Large intestine (tissue), 3 donors: ENCODE measurements around the gene WBP11. TPM values are rescaled to one million over a fixed set of nuclear protein-coding genes. Genes with fewer than 3 reads are reported as not detected.

Source experiments
- DNase-seq, 2 donors: peaks; one replicate each; pipeline versions ENCODE4 v3.0.0 to v3.0.0-alpha.2; 2013
- H3K27ac ChIP-seq: one replicate; pipeline ENCODE4 v1.5.1; 2013; ENCODE audit warnings: low read length
- H3K27me3 ChIP-seq: 2 replicates; pipeline ENCODE4 v1.6.1; 2013; ENCODE audit warnings: low read length; ENCODE audit not compliant: control insufficient read depth, insufficient read depth
- H3K36me3 ChIP-seq: 2 replicates; pipeline ENCODE4 v1.6.1; 2013; ENCODE audit warnings: low read length; ENCODE audit not compliant: control insufficient read depth, insufficient read depth
- H3K4me1 ChIP-seq: one replicate; pipeline ENCODE4 v1.6.1; 2013; ENCODE audit warnings: low read length; ENCODE audit not compliant: control insufficient read depth, insufficient read depth
- H3K4me3 ChIP-seq: one replicate; pipeline ENCODE4 v1.5.1; 2013; ENCODE audit warnings: low read length
- H3K9me3 ChIP-seq: one replicate; pipeline ENCODE4 v1.6.1; 2013; ENCODE audit warnings: mild to moderate bottlenecking, low read depth, low read length, moderate library complexity; ENCODE audit not compliant: control insufficient read depth
- WGBS: methylation state at CpG from one replicate; pipeline ENCODE4 v1.1.5; 2013; ENCODE audit warnings: low lambda C conversion rate; ENCODE audit not compliant: insufficient coverage; 5-methylcytosine and 5-hydroxymethylcytosine counted together
- polyA plus RNA-seq: library from polyadenylated mRNA; unstranded; fragments of 120-200 nt; gene quantifications from one replicate; pipeline ENCODE4 v1.2.1, GENCODE V29; 2013

WBP11 gene
- polyA plus RNA-seq, 1 donor: 45.6 TPM

DNA sequence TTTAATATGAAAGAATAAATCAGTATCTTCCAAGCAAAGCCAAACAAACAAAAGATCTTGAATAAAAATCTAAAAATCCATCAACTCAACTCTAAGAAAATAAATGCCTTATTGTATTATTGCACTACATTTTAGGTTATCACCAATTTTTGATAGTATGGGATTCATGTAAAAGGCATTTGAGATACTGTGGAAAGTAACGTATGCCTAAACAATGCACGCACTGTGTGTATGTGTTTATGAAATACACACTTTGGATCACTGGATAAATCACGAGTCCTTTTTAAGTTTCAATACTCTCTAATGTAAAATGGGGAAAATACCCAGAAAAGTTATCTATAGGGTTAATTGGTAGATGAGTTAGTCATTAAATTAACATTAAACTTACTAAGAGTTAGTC is 17.7 kb downstream of the WBP11 start:
- no CpG with 5 or more reads among the region's 3 CpGs for WGBS
- Histone ChIP-seq H3K4me1 (no peaks in the 10 kb centered on the region), H3K27ac (no peak overlapping the region), H3K9me3 (no peaks in the 10 kb centered on the region), H3K27me3 (no peaks in the 10 kb centered on the region), H3K36me3 (peaks cover 38% of the 10 kb centered on the region), H3K4me3 (no peak overlapping the region)
- no peak for DNase-seq

DNA sequence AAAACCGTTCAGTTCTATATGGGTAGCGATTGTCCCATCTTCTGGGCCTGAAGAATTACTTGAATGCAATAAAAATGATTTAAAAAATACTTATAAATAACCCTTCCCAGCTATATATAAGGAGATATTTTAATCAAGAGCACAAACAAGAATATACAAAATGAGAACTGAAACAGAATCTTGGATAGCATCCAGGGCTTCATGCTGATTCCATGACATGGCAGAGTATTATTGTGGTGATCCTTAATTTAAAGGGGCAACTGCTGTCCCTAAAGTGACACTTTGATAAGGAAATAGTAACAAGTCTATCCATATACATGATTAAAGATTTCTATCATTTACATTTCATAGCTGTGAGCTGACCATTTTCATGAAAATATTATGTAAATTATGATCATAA is 18.8 kb downstream of the WBP11 start:
- peaks cover 30% of the 10 kb centered on the region for H3K36me3 ChIP-seq
- no peak for DNase-seq
- H3K4me3 ChIP-seq: no peak overlapping the region
- no peaks in the 10 kb centered on the region for H3K9me3 ChIP-seq
- no peak overlapping the region for H3K27ac ChIP-seq
- WGBS: 100% methylated on average over 2 of the region's 2 CpGs
- no peaks in the 10 kb centered on the region for H3K4me1 ChIP-seq
- no peaks in the 10 kb centered on the region for H3K27me3 ChIP-seq

GRCh38 chr12:14782756-14783155 is 20.5 kb downstream of the WBP11 start:
- H3K36me3 ChIP-seq: peaks cover 14% of the 10 kb centered on the region
- H3K4me3 ChIP-seq: no peak overlapping the region
- H3K4me1 ChIP-seq: no peaks in the 10 kb centered on the region
- H3K27ac ChIP-seq: no peak overlapping the region
- no peaks in the 10 kb centered on the region for H3K9me3 ChIP-seq
- no peak for DNase-seq
- no peaks in the 10 kb centered on the region for H3K27me3 ChIP-seq

- H3K36me3 ChIP-seq: peaks cover 3% of the 10 kb centered on the region
- no peak overlapping the region for H3K27ac ChIP-seq
- H3K27me3 ChIP-seq: no peaks in the 10 kb centered on the region
- no CpG with 5 or more reads among the region's 2 CpGs for WGBS
- H3K4me1 ChIP-seq: peaks cover 9% of the 10 kb centered on the region
- no peaks in the 10 kb centered on the region for H3K9me3 ChIP-seq
- no peak overlapping the region for H3K4me3 ChIP-seq
- no peak for DNase-seq
Measured at GRCh38 chr12:14781563-14781962, 21.7 kb downstream of the WBP11 start.

DNA sequence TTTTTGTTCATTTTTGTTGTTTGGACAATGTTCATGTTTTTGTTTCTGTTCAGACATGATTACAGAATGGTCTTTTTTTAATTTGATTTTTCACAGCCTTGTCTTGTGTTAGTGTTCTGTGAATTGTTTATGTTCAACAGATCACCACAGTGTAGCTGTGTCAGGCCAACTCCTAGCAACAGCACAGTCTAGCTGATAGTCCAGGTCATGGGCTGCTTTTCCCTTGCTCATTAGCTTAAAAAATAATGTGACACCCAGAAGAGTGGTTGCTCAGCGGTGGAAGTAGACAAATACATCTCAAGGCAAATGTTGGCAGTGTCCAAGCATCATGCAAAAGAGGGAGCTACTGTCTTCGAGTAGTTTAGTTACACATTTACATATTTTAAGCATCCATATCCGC is 22.4 kb downstream of the WBP11 start:
- Histone ChIP-seq H3K36me3 (no peaks in the 10 kb centered on the region), H3K4me1 (peaks cover 15% of the 10 kb centered on the region), H3K9me3 (no peaks in the 10 kb centered on the region), H3K27ac (no peak overlapping the region), H3K4me3 (no peak overlapping the region), H3K27me3 (no peaks in the 10 kb centered on the region)
- no peak for DNase-seq
- WGBS: no CpG with 5 or more reads among the region's 3 CpGs

GRCh38 chr12:14779834-14780233 is 23.4 kb downstream of the WBP11 start:
- no peak for DNase-seq
- Histone ChIP-seq H3K4me1 (peaks cover 16% of the 10 kb centered on the region), H3K9me3 (no peaks in the 10 kb centered on the region), H3K36me3 (no peaks in the 10 kb centered on the region), H3K4me3 (no peak overlapping the region), H3K27ac (no peak overlapping the region), H3K27me3 (no peaks in the 10 kb centered on the region)
- WGBS: no CpG with 5 or more reads among the region's 2 CpGs

DNA sequence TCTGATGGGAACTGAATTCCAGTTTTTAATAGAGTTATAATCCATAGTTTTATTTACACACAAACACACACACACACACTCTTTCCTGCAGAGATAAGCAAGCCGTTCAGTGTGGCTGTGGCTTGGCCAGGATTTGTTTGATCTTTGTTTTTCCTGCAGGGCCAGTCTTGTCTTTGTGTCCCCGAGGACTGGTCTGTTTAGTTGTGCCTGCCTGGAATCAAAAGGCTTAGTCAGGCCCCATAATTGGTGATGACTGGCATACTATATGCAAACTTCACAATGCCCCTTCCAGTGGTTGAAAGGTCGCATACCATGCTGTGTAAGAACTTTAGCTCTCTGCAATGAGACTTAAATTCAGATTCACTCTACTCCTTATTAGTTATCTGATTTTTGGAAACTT is 26.0 kb downstream of the WBP11 start:
- H3K9me3 ChIP-seq: no peaks in the 10 kb centered on the region
- WGBS: 0% methylated on average over 1 of the region's 3 CpGs
- no peak overlapping the region for H3K27ac ChIP-seq
- peak in 1 of 2 donors; percentile 46 for DNase-seq
- no peak overlapping the region for H3K4me3 ChIP-seq
- no peaks in the 10 kb centered on the region for H3K27me3 ChIP-seq
- H3K4me1 ChIP-seq: peaks cover 16% of the 10 kb centered on the region
- H3K36me3 ChIP-seq: no peaks in the 10 kb centered on the region

DNA sequence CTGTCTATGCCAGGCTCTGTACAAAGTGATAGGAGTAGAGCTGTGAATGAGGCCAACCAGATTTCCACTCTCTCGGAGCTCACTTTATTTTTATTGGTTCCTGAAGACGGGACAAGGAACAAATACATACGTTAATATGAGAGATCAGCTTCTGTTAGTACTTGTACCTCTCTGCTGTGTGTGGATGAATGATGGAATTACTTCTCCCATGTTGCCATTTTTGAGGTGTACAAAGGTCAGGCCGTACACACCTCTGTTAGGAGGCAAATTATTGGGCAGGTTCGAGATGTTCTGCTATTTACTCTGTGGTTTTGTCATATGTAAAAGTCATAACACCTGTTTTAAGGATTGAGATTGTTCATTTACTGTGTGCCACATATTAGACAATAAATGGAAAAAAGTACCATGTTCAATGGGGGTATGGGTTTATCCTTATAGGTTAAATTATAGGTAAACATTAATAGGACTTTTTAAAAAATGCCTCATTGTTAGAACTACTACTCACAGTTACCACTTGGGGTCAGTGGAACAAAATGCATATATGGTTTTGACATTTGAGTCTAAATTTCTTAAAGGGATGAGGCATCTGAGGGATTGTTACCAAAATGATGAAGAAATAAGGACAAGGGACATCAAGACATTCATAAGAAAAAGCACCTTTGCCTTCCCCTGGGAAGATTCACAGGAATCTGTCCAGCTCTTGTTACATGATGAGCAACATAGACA is 26.9 kb downstream of the WBP11 start:
- Histone ChIP-seq H3K36me3 (no peaks in the 10 kb centered on the region), H3K4me1 (peaks cover 20% of the 10 kb centered on the region), H3K4me3 (no peak overlapping the region), H3K27me3 (no peaks in the 10 kb centered on the region), H3K27ac (peak overlapping the region; percentile 95), H3K9me3 (no peaks in the 10 kb centered on the region)
- 83% methylated on average over 1 of the region's 5 CpGs for WGBS
- DNase-seq: peak in 1 of 2 donors; percentile 19

DNA sequence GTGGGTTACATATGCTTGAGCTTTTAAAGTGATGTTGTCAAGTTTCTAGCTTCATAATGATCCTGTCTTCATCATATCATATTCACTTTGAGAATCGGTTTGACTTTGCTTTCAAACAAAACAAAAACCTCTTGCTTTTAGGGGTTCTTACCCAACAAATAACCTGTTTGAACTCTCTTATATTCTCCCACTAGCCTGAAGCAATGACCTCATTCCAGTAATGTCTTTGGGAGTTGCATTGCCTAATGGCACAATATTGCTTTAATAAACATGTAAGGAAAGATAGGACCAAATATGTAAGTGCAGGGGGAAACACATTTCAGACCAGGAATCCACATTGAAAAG is 27.7 kb downstream of the WBP11 start:
- Histone ChIP-seq H3K36me3 (no peaks in the 10 kb centered on the region), H3K4me3 (peak overlapping the region; percentile 79), H3K27me3 (no peaks in the 10 kb centered on the region), H3K9me3 (no peaks in the 10 kb centered on the region), H3K4me1 (peaks cover 20% of the 10 kb centered on the region), H3K27ac (peak overlapping the region; percentile 95)
- 100% methylated on average over 1 of the region's 1 CpG for WGBS
- peak in 1 of 2 donors; percentile 73 for DNase-seq

DNA sequence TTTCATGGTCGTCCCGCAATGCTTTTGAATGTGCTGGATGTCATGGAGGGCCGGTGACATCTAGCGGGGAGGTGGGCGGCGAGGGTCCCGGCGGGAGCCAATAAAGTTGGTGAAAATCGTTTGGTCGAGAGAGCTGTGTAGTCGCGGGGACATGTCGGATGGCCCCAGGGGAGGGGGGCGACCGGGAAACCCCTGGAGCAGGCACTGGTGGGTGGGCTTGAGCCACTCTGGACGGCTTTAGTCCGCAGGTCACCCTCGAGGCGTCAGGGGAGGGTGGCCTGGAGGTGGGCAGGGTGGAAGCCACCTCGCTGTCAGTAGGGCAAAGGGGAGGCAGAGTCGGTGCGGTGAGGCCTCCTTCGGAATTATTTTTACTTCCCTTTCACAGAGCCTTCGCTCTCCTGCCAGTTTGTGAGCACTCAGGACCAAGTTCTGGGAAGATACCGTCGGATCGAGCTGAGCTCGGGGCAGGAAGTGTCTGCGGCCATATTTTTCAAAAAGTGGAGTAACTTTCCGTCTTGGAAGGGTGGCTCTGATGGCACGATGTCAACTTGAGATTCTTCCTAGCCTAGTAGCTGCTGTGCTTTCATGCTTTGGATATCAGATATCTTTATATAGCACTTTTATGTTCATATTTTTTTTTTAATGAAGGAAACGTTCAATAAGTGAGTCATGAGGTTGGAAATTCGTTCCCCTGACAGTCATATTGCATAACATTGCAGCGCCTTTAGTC is 28.2 kb downstream of the WBP11 start:
- H3K27ac ChIP-seq: peak overlapping the region; percentile 95
- peak; percentile 33 to 74 for DNase-seq
- H3K9me3 ChIP-seq: no peaks in the 10 kb centered on the region
- WGBS: 0% methylated on average over 2 of the region's 34 CpGs
- H3K4me1 ChIP-seq: peaks cover 20% of the 10 kb centered on the region
- no peaks in the 10 kb centered on the region for H3K36me3 ChIP-seq
- peak overlapping the region; percentile 79 for H3K4me3 ChIP-seq
- H3K27me3 ChIP-seq: no peaks in the 10 kb centered on the region
